SKM-1 (cell line): ENCODE results near the gene VRK3.
"Not testable (repeated sequence)": the region's sequence is repeated elsewhere in the genome, so short reads cannot be mapped to it uniquely, and the experiment has no call there.

Experiments used
- DNase-seq: peaks from one replicate; lab custom pipeline; 2025; ENCODE audit not compliant: unreplicated experiment; lab: John Stamatoyannopoulos, UW

The VRK3 gene

DNA sequence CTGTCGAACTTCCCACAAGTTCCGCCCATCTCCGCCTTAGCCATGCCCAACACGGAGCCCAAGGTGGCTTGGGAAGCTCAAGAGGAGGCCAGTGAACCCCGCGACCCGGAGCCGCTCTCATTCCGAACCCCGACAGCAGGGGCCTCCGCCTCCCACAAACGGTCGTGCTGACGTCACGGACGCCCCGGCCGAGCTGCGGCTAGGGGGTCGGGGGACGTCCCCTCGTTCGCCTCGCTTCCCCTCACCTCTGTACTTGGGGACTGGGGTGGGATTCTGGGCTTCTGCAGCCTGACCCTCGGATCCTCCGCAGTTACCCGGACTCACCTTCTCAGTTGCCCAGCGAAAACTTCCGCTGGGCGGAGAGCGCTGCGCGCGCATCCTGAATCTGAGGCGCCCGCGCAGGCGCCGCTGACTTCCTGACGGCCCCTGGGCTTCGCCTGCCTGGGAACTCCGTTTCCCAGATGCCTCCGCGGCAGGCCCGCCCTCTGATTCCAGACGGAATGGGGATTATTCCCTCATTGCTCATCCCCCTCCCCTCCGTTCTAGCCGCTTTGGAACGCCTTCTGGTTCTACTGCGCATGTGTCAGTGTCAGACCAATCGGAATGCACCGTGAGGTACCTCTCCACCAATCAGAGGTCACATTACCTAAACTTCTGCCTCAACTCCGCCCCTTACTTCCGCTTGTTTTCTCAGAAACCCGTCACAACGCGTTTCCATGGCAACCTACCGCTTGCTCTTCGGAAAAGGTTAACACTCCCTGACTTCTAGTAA lies at the start of gene VRK3:
TSS of gene VRK3 (minus strand) at position 351 of the 772 bp plus-strand sequence. CDS start 9,210 bp downstream, outside the sequence.
- peak; percentile 90 for DNase-seq

DNA sequence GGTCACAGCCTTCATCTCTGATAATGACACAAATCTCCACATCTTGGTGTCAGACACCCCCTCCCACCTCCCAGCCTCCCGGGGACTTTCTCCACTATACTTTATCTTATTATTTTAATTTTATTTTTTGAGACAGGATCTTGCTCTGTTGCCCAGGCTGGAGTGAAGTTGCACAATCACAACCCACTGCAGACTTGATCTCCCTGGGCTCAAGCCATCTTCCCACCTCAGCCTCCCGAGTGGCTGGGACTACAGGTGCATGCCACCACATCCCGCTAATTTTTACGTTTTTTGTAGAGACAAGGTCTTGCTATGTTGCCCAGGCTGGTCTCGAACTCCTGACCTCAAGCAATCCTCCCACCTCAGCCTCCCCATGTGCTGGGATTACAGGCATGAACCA lies 43.2 kb upstream of the VRK3 start:
- not testable (repeated sequence) for DNase-seq

- no peak for DNase-seq
Observed at GRCh38 chr19:50067575-50067974, 42.4 kb upstream of the VRK3 start.

GRCh38 chr19:50065938-50066337 lies 40.8 kb upstream of the VRK3 start:
- no peak for DNase-seq

DNA sequence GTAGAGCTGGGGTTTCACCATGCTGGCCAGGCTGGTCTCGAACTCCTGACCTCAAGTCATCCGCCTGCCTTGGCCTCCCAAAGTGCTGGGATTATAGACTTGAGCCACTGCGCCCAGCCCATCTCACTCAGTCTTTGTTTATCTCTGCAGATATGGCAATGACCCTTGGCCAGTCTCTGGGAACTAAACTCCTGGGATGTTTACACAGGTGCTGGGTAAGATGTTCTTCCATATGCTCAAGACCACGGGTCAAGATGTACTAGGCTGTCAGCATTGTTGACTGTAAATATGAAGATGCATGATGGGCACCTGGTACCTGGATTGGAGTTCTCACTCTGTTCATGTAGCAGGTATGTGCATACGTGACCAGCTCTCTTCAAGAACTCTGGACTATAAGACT lies 36.5 kb upstream of the VRK3 start:
- no peak for DNase-seq

GRCh38 chr19:50060107-50060506 lies 34.9 kb upstream of the VRK3 start:
- no peak for DNase-seq

- no peak for DNase-seq
Observed at GRCh38 chr19:50059045-50059444, 33.9 kb upstream of the VRK3 start.

DNA sequence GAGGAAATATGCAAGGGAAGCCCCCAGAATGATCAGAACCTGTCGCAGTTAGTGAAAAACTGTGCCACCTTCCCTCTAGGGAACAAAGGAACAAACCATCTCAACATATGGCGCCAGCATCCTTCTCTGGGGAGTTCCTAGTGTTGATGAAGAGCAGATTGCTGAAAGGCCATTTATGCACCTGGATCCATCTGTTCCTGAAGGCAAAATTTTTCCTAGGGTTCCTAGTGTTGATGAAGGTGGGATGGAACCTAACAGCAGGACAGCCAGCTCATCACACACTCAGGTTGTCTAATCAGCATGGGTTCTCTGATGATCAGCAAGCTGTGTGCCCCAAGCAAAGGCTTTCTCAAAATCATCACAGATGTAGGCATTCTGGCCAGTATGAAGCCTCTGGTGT lies 33.3 kb upstream of the VRK3 start:
- no peak for DNase-seq

GRCh38 chr19:50053119-50053518 lies 27.9 kb upstream of the VRK3 start:
- no peak for DNase-seq

- no peak for DNase-seq
Observed at GRCh38 chr19:50051964-50052363, 26.8 kb upstream of the VRK3 start.

- not testable (repeated sequence) for DNase-seq
Observed at GRCh38 chr19:50051228-50051895, 26.2 kb upstream of the VRK3 start.

GRCh38 chr19:50050406-50051227 lies 25.4 kb upstream of the VRK3 start:
- DNase-seq, result no peak

DNA sequence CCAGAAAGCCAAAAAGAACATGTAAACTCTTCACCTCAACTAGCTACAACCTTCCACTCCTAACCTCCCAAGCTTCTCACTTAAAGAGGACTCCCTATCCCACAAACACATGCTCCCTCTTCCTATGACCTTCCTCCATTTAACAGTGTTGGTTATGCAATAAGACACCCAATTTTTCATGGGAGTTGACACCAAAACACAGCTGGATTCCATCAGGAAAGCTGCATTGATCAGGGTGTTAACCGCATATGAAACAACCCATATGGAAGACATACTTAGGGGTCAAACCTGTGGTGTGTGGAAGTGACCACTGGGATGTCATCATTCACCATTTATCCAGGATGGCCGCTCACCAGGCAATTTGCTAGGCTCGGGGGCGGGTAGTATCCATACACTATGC lies 22.5 kb upstream of the VRK3 start:
- DNase-seq, result no peak

GRCh38 chr19:50046649-50047503 lies 21.7 kb upstream of the VRK3 start:
- no peak for DNase-seq

DNA sequence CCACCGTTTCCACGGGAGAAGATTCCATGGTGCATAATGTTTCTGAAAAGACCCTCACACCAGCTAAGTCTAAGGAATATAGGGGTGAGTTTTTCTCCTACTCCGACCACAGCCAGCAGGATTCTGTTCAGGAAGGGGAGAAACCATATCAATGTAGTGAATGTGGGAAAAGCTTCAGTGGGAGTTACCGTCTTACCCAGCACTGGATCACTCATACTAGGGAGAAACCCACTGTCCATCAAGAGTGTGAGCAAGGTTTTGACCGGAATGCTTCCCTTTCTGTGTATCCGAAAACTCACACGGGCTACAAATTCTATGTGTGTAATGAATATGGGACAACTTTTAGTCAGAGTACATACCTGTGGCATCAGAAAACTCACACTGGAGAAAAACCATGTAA lies 19.8 kb upstream of the VRK3 start:
- no peak for DNase-seq

- no peak for DNase-seq
Observed at GRCh38 chr19:50043967-50044366, 18.8 kb upstream of the VRK3 start.

DNA sequence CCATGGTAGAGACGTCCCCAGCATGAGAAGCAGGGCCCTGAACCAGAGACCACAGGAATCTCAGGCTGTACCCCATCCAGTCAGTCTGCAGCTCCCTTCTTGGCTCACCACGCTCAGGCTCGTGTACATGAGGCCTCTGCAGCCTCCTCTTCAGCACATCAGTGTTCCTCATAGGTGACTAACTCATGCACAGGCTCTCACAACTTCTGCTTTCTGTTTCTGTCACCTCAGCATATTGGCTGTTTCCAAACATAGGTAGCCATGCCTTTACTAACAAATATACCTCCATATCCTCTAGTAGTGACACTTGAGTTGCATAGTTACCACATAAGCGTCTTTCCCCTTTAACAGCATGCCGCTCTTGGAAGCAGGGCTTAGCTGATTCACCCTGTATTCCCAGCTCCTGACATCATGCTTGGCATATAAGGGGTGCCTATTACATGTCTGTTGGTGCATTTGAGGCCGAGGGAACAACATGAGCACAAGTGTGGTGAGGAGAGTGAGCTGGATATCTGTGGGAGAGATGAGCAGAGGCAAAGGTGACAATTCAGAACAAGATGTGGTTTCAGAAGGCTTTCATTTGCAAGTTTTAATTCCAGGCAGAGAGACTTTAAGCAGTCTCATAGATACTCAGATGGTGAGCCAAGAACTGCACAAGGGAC lies 17.3 kb upstream of the VRK3 start:
- no peak for DNase-seq

GRCh38 chr19:50040967-50041366 lies 15.8 kb upstream of the VRK3 start:
- DNase-seq, result no peak

DNA sequence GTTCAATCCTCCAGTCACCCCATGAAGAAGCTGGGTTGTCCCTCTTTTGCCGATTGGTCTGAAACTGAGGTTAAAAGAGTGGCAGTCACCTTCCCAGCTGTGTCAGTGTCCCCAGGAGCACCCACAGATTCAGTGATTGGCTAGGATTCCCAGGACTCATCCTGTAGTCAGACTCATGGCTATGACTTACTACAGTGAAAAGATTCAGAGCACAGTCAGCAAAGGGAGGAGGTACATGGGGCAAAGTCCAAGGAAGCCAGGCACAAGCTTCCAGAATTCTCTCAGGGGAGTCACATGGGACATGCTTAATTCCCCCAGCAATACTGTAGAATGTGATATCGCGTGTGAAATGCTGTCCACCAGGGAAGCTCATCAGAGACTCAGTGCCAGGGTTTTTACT lies 14.8 kb upstream of the VRK3 start:
- DNase-seq, result no peak

GRCh38 chr19:50036908-50037307 lies 11.7 kb upstream of the VRK3 start:
- no peak for DNase-seq
